ENCODE data around the gene SDHD. TPM values are rescaled to one million over a fixed set of nuclear protein-coding genes. Genes with fewer than 3 reads are reported as not detected.

Gene SDHD
- total RNA-seq, 2 experiments from 2014 or later = 24.8 to 29.4 TPM

GRCh38 chr11:112049777-112050176, 36.9 kb upstream of the SDHD start:
- Mint-ChIP-seq H3K36me3 (ENCODE audit: low read depth) (peaks cover 92% of the 10 kb centered on the region), H3K9me3 (no peaks in the 10 kb centered on the region), H3K4me3 (no peak overlapping the region), H3K4me1 (ENCODE audit: low read depth) (peaks cover 12% of the 10 kb centered on the region), H3K27me3 (no peaks in the 10 kb centered on the region), H3K27ac (no peak overlapping the region)
- no peaks in the 10 kb centered on the region for H3K9me3 ChIP-seq (ENCODE audit: control insufficient read depth in 1 of 2, insufficient read depth in 1 of 2, low read length in 2 of 2)
- CTCF ChIA-PET = no interaction called here
- H3K4me1 ChIP-seq (ENCODE audit: insufficient read depth, low read length) = no peaks in the 10 kb centered on the region
- H3K27me3 ChIP-seq (ENCODE audit: control insufficient read depth in 1 of 2, insufficient read depth in 2 of 2, low read length in 2 of 2) = no peaks in the 10 kb centered on the region
- no peak for ATAC-seq (ENCODE audit: poor library complexity)
- DNase-seq = no peak
- no peak overlapping the region for H3K4me3 ChIP-seq (ENCODE audit: low read length)
- TF ChIP-seq, protein P1, sequence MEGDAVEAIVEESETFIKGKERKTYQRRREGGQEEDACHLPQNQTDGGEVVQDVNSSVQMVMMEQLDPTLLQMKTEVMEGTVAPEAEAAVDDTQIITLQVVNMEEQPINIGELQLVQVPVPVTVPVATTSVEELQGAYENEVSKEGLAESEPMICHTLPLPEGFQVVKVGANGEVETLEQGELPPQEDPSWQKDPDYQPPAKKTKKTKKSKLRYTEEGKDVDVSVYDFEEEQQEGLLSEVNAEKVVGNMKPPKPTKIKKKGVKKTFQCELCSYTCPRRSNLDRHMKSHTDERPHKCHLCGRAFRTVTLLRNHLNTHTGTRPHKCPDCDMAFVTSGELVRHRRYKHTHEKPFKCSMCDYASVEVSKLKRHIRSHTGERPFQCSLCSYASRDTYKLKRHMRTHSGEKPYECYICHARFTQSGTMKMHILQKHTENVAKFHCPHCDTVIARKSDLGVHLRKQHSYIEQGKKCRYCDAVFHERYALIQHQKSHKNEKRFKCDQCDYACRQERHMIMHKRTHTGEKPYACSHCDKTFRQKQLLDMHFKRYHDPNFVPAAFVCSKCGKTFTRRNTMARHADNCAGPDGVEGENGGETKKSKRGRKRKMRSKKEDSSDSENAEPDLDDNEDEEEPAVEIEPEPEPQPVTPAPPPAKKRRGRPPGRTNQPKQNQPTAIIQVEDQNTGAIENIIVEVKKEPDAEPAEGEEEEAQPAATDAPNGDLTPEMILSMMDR (IDR thresholded peaks at IDR 0.05) = no peak
- POLR2A ChIA-PET = no interaction called here
- intact Hi-C loops (cut with DNase I, micrococcal nuclease) = no loop called here
- H3K36me3 ChIP-seq (ENCODE audit: insufficient read depth, low read length) = peaks cover 59% of the 10 kb centered on the region
- no peak overlapping the region for H3K27ac ChIP-seq (ENCODE audit: low read depth in 1 of 2, low read length in 2 of 2)

DNA sequence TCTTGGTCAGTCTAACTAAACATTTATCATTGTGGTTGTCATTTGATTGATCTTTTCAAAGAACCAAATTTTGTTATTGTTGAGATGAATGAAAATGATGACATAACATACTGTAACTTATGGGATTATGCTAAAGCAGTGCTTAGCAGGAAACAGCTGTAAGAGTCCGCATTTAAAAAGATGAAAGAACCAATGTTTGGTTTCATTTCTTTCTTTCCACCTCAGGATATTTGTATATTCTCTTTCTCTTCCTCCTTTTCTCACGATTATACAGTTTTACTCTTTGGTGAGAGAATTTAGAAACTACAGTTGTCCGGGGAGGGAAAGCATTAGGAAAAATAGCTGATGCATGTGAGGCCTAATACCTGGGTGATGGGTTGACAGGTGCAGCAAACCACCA, 36.0 kb upstream of the SDHD start:
- peaks cover 12% of the 10 kb centered on the region for H3K4me1 Mint-ChIP-seq (ENCODE audit: low read depth)
- intact Hi-C loops (cut with DNase I, micrococcal nuclease) = no loop called here
- DNase-seq (no peak), ATAC-seq (ENCODE audit: poor library complexity) (no peak)
- TF ChIP-seq, protein P1 (IDR thresholded peaks at IDR 0.05) = no peak
- no peaks in the 10 kb centered on the region for H3K9me3 Mint-ChIP-seq
- Histone ChIP-seq H3K27me3 (ENCODE audit: control insufficient read depth in 1 of 2, insufficient read depth in 2 of 2, low read length in 2 of 2) (no peaks in the 10 kb centered on the region), H3K36me3 (ENCODE audit: insufficient read depth, low read length) (peaks cover 51% of the 10 kb centered on the region), H3K4me1 (ENCODE audit: insufficient read depth, low read length) (no peaks in the 10 kb centered on the region), H3K27ac (ENCODE audit: low read depth in 1 of 2, low read length in 2 of 2) (no peak overlapping the region), H3K4me3 (ENCODE audit: low read length) (no peak overlapping the region), H3K9me3 (ENCODE audit: control insufficient read depth in 1 of 2, insufficient read depth in 1 of 2, low read length in 2 of 2) (no peaks in the 10 kb centered on the region)
- ChIA-PET POLR2A (no interaction called here), CTCF (no interaction called here)
- H3K27me3 Mint-ChIP-seq = no peaks in the 10 kb centered on the region
- peaks cover 90% of the 10 kb centered on the region for H3K36me3 Mint-ChIP-seq (ENCODE audit: low read depth)
- H3K27ac Mint-ChIP-seq = no peak overlapping the region
- H3K4me3 Mint-ChIP-seq = no peak overlapping the region

- Histone ChIP-seq H3K27ac (ENCODE audit: low read depth in 1 of 2, low read length in 2 of 2) (no peak overlapping the region), H3K36me3 (ENCODE audit: insufficient read depth, low read length) (peaks cover 49% of the 10 kb centered on the region)
- CTCF ChIA-PET = no interaction called here
These were observed 34.9 kb upstream of the SDHD start for GRCh38 chr11:112051768-112052167.

More at GRCh38 chr11:112051768-112052167, 34.9 kb upstream of the SDHD start:
- TF ChIP-seq, protein P1 (IDR thresholded peaks at IDR 0.05) = no peak
- no peaks in the 10 kb centered on the region for H3K27me3 ChIP-seq (ENCODE audit: control insufficient read depth in 1 of 2, insufficient read depth in 2 of 2, low read length in 2 of 2)
- ATAC-seq (ENCODE audit: poor library complexity) (no peak), DNase-seq (no peak)
- H3K27ac Mint-ChIP-seq = no peak overlapping the region
- no peaks in the 10 kb centered on the region for H3K9me3 ChIP-seq (ENCODE audit: control insufficient read depth in 1 of 2, insufficient read depth in 1 of 2, low read length in 2 of 2)
- H3K36me3 Mint-ChIP-seq (ENCODE audit: low read depth) = peaks cover 89% of the 10 kb centered on the region
- no peaks in the 10 kb centered on the region for H3K27me3 Mint-ChIP-seq
- H3K4me3 Mint-ChIP-seq = no peak overlapping the region
- POLR2A ChIA-PET = interaction anchor here (0.5 kb wide), 1 partner anchor 440 kb away, joined by 4 read pairs; no protein-coding TSS in a partner anchor
- no peaks in the 10 kb centered on the region for H3K4me1 ChIP-seq (ENCODE audit: insufficient read depth, low read length)
- no peak overlapping the region for H3K4me3 ChIP-seq (ENCODE audit: low read length)
- intact Hi-C loops (cut with DNase I, micrococcal nuclease) = no loop called here
- H3K9me3 Mint-ChIP-seq = no peaks in the 10 kb centered on the region
- peaks cover 12% of the 10 kb centered on the region for H3K4me1 Mint-ChIP-seq (ENCODE audit: low read depth)
